HG03354 (cell line): ENCODE data around the gene HNF1A.

Experiments used
- ATAC-seq: cut with Tn5 transposase; IDR thresholded peaks from one replicate; pipeline ENCODE4 v1.9.1; 2021; ENCODE audit warnings: mild to moderate bottlenecking; ENCODE audit not compliant: unreplicated experiment, poor library complexity, severe bottlenecking

Gene HNF1A

DNA sequence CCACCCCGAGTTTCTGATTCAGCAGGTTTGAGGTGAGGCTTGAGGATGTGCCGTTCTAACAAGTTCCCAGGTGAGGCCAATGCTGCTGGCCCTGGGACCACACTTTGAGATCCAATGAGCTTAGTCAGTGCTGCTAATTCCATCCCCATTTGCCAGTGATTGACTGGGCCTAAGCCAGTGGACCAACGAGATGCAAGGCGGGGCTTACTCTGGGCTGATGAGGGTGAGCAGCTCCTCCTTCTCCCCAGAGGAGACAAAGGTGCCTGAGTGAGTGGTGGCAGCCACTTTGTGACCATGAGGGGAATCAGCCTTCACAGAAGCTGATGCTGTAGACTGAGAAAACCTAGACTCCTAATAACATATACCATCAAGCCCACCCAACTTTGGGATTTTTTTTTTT is 23.1 kb upstream of the HNF1A start:
- no peak for ATAC-seq

DNA sequence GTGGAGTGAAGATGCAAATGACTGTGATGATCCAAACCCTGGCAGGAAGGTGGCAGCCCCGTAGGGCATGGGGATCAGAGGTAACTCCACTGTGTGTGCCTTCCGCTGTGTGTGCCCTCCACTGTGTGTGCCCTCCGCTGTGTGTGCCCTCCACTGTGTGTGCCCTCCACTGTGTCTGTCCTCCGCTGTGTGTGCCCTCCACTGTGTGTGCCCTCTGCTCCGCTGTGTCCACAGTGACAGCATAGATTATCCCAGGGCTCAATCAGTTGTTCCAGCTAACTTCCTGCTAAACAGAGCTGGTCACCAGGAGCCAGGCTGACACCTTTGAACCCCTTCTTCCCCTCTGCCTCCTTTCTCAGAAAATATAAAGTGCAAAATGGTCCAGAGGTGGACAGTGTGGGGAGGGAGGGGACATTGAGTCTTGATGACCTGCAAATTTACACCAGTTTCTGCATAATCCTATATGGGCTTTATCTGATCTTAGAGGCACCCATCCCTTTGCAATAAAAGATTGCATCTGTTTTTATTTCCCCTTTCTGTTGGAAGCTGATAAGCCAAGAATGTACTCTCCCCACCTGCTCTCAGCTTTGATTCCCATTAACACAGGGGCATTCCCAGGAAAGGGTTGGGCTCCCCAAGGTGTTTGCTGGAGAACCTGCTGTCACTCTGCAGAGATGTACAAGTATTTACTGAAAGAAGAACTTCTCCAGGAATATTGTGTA is 21.6 kb upstream of the HNF1A start:
- ATAC-seq, result no peak

DNA sequence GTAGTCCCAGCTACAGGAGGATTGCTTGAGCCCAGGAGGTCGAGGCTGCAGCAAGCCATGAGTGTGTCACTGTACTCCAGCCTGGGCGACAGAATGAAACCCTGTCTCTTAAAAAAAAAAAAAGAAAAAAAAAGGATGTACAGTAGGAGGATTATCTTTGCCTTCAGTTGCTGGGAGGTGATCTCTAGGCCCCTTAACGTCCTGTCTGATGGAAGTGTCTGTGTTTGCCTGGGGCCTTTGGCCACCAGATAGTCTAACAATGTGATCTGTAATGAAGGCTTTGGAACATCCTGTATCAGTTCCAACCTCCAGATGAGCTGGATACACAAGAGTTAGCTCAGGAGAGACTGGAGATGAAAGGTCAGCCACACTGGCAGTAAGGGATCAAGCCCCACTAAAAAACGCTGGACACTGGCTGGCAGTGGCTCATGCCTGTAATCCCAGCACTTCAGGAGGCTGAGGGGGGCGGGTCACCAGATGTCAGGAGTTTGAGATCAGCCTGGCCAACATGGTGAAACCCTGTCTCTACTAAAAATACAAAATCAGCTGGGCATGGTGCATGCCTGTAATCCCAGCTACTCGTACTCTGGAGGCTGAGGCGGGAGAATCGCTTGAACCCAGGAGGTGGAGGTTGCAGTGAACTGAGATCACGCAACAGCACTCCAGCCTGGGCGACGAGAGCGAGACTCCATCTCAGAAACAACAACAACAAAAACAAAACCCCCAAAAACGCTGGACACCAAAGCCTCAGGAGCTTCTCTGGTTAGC is 19.0 kb upstream of the HNF1A start:
- no peak for ATAC-seq

DNA sequence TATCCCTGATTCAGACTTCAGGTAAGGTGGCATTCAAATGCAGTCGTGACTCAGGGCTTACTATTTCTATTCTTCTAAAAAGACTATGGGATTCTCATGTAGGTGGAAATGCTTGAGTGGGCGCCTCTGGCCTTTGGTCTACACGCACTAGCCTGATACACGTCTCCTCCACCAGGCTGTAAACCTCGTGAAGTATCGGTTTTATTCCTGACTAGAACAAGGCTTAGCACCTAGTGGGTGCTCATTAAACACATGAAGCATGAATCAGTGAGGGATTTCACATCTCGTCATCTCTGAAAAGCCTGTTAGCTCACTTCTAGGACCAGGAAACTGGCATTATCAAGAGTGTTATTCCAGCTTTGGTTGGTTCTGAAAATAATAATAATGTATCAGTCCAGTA is 17.7 kb upstream of the HNF1A start:
- ATAC-seq, result no peak

DNA sequence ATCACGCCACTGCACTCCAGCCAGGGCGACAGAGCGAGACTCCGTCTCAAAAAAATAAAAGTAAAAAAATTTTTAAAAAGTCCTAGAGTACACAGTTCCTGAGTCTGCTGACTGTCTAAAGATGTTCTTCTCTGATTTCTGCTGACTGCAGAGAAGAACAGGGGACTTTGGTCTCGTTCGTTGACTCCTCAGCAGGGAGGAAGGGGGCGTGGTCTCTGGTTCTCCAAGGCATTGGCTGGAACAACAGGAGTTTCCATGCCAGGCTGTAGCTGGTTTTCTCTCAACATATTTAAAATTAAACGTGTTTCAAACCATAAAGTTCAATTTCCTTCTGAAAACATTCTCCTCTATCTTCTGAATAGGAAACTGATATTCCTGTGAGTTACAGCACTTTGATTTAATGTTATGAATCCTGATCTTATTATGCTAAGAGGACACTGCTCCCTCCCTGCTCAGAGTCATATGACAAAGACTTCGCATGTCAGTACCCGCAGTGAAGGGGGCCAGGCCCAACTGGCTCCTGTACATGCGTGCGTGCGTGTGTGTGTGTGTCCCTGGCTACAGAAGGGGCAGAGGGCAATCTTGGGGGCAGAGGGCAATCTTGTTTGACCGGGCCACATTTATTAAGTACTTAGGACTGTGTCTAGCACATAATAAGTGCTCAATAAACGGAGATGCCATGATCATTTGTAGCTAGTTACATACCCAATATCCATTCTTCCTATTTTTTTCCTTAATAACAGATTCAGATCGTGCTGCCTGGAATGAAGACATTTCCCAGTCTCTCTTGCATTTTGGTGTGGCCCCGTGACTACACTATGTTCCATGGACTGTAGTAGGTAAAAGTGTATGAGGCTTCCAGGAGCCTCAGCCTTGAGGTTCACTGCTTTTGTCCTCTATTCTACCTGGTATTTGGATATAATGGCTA is 16.5 kb upstream of the HNF1A start:
- no peak for ATAC-seq

DNA sequence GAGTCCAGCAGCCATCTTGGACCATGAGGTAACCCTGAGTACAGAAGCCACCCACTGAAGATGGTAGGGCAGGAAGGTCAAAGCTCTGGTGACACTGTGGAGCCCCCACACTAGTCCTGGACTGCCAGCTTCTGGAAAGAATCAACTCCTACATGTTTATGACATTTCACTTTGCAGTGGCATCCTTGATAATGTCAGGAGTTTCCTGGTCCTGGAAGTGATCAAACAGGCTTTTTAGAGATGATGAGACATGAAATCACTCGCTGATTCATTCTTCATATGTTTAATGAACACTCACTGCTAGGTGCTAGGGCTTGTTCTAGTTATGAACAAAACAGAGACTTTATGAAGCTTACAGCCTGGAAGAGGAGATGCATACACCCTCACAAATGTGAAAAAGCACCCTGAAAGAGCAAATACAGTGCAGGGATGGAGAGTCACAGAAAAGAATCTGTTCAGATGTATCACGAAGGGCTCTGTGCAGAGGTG is 15.8 kb upstream of the HNF1A start:
- no peak for ATAC-seq

DNA sequence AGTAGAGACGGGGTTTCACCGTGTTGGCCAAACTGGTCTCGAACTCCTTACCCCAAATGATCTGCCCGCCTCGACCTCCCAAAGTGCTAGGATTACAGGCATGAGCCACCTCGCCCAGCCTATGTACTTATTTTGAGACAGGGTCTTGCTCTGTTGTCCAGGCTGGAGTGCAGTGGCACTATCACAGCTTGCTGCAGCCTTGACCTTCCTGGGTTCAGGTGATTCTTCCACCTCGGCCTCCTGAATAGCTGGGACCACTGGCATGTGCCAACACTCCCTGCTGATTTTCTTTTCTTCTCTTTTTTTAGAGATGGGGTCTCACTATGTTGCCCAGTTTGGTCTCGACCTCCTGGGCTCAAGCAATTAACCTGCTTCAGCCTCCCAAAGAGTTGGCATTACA is 14.0 kb upstream of the HNF1A start:
- no peak for ATAC-seq

DNA sequence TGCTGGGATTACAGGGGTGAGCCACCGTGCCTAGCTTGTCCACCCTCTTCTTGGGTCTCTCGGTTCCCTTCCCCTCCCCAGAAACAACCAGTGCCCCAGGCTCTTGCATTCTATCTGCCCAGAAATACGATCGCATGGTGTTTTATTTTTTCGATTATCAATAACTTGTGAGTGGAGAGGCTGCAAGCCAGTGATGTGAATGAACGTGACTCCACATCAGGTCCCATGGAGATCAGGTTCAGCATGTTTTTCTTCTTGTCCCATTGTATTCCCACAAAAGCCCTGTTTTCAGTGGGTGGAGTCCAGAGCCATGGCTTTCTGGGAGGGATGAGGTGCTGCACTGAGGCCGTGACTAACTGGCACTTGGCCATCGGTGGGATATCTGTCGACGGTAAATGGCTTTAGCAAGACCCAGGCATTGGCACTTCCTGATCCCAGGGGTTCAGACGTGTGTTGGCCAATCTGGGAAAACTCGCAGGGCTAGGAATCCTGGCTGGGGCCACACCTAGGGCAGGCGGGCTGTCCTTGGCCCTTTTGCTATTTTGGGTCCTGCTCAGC is 12.7 kb upstream of the HNF1A start:
- ATAC-seq, result no peak

DNA sequence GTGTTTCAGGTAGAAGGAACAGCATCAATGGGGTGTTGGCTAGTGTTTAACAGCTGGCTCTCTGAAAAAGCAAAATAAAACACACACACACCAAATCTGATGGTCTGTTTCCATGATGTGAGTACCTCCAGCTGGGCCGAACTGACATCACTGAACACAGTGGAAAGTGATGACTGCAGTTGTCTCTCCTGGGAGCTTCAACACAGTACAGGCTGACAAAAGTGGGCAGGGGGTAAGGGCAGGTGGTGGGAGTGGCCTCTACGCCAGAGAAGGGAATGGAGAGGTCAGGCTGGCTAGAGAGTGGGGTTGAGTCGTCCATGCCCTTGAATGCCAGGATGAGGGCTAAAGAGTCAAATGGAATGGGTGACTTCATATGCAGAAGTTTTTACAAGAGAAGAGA is 8.0 kb upstream of the HNF1A start:
- no peak for ATAC-seq

DNA sequence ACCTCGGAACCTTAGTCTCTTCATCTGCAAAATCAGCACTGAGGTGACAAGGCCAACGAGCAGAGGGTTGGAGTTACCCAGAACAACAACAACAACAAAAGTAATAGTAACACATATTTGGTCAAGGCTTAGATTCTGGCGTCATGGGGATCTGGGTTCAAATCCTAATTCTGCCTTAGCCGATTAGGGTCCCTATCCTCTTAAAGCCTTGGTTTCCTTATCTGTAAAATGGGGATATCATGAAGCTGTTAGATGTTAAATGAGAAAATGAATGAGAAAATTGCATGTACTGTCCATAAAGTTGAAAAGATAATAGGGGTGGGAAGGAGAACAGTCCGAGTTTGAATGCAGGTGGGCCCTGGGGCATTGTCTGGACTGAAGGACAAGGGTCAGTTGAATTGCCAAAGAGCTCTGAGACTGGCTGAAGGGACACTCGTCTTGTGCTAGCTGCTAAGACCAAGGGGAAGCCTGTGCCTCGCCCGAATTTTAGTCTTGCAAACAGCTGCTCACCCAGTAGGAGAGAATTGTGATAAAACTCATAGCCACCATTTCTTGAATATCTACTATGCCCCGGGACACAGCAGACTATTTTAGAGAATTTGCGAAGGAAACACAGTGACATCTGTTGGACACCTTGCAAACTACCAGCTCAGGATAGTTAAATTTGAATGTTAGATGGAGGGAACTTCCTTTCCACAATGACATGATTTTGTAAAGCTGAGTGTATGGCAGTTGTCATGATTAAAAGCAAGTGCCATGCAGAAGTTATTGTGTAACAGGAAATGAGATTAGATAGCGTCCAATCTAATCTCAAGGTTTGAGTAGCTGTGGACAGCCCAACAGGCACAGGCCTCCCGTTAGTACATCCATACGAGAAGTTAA is 6.8 kb upstream of the HNF1A start:
- peak; percentile 59 for ATAC-seq

DNA sequence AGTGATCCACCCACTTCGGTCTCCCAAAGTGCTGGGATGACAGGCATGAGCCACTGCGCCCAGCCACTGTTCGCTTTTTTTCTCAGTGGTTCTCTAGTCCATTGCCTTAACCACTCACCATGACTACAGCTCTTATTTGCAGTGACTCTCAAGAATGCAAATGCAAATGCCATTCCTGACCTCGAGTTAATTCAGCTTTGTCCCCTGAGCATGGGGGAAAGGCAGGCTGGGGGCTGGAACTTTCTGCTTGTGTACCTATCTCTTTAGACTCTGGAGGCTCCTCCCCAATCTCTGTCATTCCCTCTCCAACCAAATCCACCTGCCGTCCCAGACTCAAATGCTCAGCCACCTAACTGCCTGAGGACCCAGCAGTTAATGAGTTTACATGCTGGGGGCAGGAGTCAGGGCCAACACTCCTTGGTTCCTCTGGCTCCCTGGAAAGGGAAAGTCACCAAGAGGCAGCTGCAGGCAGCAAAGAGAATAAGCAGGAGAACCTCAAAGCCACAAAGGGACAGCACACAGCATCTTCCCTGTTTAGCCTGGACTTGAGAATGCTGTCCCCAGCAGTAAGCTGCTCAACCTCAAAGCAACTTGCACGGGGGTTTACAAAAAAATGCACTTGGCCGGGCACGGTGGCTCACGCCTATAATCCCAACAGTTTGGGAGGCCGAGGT is 5.3 kb upstream of the HNF1A start:
- ATAC-seq, result no peak

DNA sequence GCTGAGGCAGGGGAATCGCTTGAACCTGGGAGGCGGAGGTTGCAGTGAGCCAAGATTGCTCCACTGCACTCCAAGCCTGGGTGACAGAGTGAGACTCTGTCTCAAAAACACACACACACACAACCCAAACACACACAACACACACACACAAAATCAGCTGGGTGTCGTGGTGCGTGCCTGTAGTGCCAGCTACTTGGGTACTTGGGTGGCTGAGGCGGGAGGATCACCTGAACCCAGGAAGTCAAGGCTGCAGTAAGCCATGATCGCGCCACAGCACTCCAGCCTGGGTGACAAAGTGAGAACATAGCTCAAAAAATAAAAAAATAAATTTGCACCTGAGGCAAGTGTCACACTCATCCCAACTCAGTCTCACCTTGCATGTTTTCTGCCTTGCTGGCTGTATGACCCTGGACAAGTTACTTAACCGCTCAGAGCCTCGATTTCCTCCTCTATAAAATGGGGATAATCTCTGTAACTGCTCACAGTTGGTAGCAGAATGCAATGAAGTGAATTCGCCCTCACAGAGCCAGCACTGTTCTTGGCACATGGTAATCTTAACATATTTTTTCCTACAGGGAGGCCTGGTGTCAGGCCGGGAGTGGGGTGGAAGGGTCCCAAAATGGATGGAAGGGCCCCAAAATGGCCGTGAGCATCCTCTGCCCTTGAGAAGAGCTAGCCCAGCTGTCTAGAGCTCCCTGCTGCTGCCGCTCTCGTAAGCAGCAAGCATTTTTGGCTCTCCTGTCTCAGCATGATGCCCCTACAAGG is 630 bp upstream of the HNF1A start:
- no peak for ATAC-seq

DNA sequence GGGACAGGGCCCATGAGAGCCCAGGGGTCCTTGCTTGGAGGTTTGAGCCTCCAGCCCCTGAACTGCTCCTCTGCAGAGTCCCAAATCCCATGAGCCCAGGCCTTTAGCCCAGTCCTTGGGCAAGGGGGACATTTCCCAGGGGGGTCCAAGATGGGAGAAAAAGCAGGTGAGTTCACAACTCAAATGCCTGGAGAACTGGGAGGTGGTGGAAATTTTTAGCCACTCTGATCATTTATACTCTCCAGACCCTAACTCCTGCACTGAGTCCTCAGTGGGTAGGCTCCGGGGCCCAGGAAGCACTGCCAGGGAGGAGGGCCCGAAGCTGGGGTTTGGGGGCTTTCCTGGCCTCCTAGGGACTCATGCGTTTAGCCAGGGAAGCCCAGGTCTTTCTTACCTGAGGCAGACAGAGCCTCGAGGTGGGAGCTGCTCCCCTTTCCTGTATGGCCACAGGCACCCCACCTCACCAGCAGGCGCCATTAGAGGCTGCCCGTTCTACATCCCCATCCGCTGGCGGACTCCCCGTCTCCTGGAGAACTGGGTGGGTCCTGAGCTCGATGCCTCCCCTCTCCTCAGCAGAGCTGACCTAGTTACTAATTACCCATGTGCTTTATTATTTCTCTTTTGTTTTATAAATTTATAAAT is 998 bp downstream of the HNF1A start:
- no peak for ATAC-seq

DNA sequence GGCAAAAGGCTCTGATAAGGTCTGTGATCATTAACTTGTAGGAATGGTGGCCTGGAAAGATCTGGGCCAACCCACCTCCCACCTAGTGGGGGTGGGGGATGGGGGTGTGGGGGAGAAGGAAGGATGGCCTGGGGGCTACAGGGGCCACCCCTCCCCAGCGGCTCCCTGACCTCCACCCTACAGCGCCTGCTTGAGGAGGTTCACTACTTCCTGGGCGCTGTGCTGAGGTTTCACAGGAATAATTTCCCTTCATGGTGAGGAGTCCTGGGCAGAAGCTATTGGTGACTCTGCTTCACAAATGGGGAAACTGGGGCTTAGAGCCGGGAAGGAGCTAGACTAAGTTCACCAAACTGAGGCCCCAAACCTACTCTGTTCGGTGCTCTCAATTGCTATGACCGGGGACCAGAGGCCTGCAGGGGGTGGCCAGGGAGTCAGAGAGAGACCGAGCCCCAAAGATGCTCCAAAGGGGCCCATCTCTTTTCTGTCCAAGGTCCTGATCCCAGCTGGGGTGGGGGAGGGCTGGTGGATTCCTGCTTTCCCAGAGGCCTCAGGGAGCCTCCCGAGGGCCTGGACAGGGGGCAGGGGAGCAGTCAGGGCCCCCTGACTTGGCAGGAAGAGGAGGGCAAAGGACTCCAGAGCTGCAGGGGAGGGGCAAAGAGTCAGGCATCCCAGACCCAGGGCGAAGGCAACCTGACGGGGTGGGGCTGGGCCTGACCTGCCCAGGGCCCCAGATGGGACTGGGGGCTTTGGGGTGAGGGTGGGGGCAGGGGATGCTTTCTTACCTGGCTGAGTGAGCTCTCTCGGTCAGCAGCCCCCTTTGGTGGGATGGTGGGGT is 1.7 kb downstream of the HNF1A start:
- no peak for ATAC-seq

DNA sequence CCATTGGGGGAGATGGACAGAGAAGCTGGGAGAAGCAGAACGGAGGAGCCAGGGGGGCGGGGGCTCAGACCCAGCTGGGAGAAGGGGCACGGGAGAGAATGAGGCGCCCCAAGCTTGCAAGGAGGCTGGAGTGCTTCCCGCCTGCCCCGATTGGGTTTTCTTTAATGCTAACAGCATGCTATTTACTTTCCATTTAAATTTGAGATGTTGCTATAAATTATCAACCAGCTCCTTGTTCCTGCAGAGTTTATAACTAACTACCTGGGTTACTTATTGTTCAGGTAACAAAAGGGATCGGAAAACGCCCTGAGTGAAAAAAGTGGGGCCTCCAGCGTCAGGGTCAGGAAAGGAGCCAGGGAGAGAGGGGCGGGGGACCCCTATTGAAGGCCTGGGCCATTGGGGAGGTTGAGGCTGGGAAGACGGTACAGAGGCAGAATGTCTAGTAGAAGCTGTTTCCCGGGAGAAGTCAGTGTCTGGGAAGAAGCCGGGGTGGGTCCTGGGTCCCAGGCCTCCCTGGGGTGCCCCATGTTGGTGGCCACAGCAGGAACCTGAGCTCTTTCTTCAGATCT is 2.5 kb downstream of the HNF1A start:
- ATAC-seq, result no peak

DNA sequence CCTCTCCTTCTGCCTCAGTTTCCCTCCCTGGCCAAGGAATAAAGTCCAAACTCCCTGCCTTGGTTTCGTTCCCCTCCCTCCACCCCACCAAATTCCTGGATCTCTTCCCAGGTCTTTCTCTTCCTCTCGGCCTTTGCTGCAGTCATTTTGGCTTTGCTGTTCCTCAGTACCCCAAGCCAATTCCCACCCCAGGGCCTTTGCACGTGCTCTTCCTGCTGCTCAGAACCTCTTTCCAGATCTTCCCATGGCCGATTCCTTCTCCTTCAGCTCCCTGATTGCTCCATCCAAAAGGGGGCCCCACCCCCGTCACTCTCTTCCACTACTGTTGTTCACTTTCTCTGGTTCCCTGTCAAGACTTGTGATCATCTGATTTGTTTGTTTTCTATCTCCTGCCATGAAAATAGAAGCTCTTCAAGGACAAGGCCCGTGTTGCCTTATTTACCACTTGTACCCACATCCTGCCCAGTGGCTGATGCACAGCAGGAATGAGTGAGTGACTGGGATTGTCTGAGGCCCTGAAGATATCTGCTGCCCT is 3.1 kb downstream of the HNF1A start:
- ATAC-seq, result no peak
